Ishikawa (cell line): ENCODE data around the gene DDX41.

ENCODE experiments used
- CEBPB ChIP-seq: IDR thresholded peaks from 2 replicates; pipeline ENCODE4 v1.6.1; 2012
- CREB1 ChIP-seq: IDR thresholded peaks from 2 replicates; pipeline ENCODE4 v1.6.1; 2012; ENCODE audit warnings: low read depth
- EGR1 ChIP-seq: IDR thresholded peaks from 2 replicates; pipeline ENCODE4 v1.6.1; 2012
- EP300 ChIP-seq: IDR thresholded peaks from 2 replicates; pipeline ENCODE4 v1.6.1; 2012; ENCODE audit warnings: borderline replicate concordance
- FOXM1 ChIP-seq: IDR thresholded peaks from 2 replicates; pipeline ENCODE4 v1.6.1; 2012; ENCODE audit warnings: low read depth, borderline replicate concordance
- MAX ChIP-seq: IDR thresholded peaks from 2 replicates; pipeline ENCODE4 v1.6.1; 2012
- TAF1 ChIP-seq: IDR thresholded peaks from 2 replicates; pipeline ENCODE4 v1.6.1; 2012; ENCODE audit warnings: low read depth, mild to moderate bottlenecking
- TCF12 ChIP-seq: IDR thresholded peaks from 2 replicates; pipeline ENCODE4 v1.6.1; 2012; ENCODE audit warnings: low read depth
- YY1 ChIP-seq: IDR thresholded peaks from 2 replicates; pipeline ENCODE4 v1.6.1; 2012; ENCODE audit warnings: low read depth
- ZBTB7A ChIP-seq: IDR thresholded peaks from 2 replicates; pipeline ENCODE4 v1.6.1; 2012; ENCODE audit warnings: low read depth
- TF ChIP-seq, protein P1 (sequence below): IDR thresholded peaks from 2 replicates; pipeline ENCODE4 v1.6.1; 2012; ENCODE audit warnings: low read depth, mild to moderate bottlenecking
- TF ChIP-seq, protein P2 (sequence below): IDR thresholded peaks from 2 replicates; pipeline ENCODE4 v1.6.1; 2012

DNA sequence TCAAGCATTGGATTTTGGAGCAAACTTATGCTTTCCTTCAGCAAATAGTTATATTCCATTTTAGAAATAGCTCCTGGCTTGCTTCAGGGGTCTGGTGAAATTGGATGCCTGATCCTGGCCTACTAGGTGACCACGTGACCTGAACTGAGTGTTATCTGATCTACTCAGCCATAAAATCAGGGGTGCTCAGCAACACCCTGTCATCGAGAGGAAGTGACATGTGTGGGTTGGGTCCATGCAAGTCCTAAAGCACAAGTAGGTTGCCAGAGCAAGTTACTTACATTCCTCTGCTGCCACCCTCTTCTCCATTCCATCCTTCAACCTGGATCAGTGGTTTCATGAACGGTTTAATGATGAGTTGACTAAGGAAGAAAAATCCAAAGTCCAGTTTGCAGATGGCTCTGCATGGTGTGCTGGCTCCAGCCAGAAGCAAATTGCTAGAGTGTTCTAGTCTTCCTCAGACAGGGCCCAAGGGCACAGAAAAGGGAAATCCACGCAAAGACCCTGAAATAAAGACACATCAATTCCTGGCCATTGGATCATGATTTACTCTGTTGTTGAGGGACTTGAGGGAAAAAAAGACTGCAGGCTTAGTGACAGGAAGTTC is 40.4 kb upstream of the DDX41 start:
- TF ChIP-seq ZBTB7A = no peak
- no peak for TF ChIP-seq YY1
- no peak for TF ChIP-seq MAX
- TF ChIP-seq EP300 = no peak
- TF ChIP-seq TAF1 = no peak
- no peak for TF ChIP-seq CEBPB
- TF ChIP-seq FOXM1 = no peak
- TF ChIP-seq, protein P1, sequence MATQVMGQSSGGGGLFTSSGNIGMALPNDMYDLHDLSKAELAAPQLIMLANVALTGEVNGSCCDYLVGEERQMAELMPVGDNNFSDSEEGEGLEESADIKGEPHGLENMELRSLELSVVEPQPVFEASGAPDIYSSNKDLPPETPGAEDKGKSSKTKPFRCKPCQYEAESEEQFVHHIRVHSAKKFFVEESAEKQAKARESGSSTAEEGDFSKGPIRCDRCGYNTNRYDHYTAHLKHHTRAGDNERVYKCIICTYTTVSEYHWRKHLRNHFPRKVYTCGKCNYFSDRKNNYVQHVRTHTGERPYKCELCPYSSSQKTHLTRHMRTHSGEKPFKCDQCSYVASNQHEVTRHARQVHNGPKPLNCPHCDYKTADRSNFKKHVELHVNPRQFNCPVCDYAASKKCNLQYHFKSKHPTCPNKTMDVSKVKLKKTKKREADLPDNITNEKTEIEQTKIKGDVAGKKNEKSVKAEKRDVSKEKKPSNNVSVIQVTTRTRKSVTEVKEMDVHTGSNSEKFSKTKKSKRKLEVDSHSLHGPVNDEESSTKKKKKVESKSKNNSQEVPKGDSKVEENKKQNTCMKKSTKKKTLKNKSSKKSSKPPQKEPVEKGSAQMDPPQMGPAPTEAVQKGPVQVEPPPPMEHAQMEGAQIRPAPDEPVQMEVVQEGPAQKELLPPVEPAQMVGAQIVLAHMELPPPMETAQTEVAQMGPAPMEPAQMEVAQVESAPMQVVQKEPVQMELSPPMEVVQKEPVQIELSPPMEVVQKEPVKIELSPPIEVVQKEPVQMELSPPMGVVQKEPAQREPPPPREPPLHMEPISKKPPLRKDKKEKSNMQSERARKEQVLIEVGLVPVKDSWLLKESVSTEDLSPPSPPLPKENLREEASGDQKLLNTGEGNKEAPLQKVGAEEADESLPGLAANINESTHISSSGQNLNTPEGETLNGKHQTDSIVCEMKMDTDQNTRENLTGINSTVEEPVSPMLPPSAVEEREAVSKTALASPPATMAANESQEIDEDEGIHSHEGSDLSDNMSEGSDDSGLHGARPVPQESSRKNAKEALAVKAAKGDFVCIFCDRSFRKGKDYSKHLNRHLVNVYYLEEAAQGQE = no peak
- TF ChIP-seq, protein P2, sequence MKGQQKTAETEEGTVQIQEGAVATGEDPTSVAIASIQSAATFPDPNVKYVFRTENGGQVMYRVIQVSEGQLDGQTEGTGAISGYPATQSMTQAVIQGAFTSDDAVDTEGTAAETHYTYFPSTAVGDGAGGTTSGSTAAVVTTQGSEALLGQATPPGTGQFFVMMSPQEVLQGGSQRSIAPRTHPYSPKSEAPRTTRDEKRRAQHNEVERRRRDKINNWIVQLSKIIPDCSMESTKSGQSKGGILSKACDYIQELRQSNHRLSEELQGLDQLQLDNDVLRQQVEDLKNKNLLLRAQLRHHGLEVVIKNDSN = peak; percentile 81
- TF ChIP-seq TCF12 = no peak
- no peak for TF ChIP-seq CREB1
- no peak for TF ChIP-seq EGR1
